GM18519 (cell line): Measurements from ENCODE around the gene RASIP1.
"Not testable (repeated sequence)": the region's sequence is repeated elsewhere in the genome, so short reads cannot be mapped to it uniquely, and the experiment has no call there.

Source experiments
- ATAC-seq: cut with Tn5 transposase; IDR thresholded peaks from one replicate; pipeline ENCODE4 v1.9.1; 2021; ENCODE audit warnings: mild to moderate bottlenecking, moderate library complexity; ENCODE audit not compliant: unreplicated experiment, low FRiP score

The RASIP1 gene

DNA sequence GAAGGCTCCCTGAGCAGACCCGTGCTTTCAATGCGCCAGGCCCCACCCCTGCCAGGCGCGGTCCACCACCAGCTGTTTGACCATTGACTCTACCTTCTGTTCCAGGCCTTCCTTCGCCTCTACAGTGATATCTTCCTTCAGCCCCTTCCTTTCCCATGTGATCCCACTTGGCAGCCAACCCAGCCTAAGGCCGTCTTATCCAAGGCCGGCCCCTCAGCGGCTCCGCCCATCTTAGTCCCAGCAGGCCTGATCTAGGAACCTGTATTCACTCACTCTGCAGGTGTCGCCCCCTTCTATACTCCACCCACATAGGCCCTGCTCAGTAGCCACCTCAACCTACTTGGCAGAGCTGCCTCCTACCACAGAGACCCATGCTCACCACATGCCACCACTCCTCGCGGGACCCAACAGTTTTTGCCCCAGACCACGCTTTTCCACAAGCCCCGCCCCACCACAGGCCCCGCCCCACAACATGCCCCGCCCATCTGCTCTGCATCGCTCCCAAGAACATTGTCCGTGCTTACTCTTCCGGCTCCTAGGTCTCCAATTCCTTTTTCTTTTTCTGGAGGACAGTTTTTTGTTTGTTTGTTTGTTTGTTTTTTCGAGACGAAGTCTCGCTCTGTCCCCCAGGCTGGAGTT, 2.9 kb downstream of the RASIP1 start:
- ATAC-seq = no peak

DNA sequence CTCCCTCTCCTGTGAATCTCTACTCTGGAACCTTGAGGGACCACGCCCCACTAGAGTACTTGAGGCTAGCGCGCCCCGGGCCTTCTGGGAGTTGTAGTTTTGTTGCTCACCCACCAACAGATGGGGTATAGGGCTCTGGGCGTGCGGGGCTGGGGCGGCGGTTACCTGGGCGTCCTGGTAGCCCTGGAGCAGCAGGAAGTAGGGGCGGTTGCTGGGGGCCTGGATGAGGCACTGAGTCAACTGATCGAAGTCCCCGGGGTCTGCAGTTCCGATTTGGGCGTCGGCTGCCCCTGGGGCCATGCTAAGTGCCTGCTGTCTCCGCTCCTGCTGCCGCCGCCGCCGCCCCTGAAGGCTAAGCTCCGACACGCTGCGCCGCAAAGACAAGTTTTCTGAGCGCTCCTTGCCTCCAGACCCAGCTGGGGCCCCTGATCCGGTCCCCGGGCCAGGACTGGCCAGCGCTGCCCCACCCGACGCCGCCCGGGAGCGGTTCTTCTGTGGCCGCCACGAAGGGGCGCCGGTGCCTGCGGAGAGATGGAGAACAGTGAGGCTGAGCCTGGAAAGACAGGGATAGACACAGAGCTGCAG, 5.3 kb downstream of the RASIP1 start:
- no peak for ATAC-seq

DNA sequence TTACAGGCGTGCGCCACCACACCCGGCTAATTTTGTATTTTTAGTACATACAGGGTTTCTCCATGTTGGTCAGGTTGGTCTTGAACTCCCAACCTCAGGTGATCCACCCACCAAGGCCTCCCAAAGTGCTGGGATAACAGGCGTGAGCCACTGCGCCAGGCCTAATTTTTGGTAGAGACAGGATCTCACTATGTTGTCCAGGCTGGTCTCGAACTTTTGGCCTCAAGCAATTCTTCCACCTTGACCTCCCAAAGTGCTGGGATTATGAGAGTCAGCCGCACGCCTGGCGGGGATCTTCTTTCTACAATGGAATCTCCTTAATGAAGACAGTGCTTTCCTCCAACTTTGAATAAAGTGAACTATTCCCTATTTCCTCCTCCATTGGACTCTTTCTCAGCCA, 5.8 kb downstream of the RASIP1 start:
- no peak for ATAC-seq

DNA sequence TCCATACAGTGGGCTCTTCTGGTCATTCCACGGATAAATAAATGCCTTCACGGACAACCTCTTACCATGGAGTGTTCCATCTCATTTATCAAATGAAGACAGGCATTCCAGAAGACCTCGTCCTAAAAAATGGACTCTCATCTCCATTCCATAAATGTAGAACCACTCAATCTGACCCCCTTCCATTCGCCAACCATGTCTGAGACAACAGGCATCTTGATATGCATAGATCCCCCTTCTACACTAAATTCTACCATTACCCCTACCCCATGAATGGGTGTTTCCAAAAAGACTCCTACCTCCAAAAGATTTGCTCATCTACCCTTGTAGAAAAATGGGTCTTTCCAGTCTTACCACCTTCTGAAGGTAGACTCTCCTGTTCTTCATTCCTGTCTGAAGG, 9.0 kb downstream of the RASIP1 start:
- no peak for ATAC-seq

DNA sequence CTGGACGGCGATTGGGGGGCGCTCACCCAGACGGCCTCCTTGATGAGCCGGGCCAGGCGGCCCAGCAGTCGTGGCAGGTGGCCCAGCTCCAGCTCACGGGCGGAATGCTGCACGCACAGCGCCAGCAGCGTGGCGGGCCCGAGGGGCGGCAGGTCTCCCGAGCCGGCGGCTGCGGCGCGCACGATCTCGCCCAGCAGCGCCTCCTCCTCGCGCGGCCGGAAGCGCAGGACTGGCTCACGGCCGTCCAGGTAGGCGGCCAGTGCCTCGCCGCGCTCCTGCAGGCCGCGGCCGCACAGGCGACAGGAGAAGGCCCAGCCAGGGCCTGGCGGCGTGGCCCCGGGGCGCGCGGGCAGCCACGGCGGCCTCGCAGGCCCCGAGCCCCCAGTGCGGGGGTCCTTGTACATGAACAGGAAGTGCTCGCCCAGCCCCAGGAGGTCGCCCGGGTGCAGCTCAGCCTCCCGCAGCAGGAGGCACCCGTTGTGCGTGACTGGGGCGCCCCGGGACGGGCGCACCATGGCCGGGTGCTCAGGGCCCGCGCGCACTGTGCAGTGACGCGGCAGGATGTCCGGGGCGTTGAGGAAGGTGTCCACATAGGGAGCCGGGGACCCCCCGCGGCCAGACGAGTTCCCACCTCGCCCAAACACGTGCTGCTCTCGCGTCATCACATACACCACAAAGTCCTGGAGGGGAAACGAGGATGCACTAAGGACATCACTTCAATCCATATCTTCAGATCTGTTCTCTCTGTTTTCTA, 11.3 kb downstream of the RASIP1 start:
- ATAC-seq = no peak

DNA sequence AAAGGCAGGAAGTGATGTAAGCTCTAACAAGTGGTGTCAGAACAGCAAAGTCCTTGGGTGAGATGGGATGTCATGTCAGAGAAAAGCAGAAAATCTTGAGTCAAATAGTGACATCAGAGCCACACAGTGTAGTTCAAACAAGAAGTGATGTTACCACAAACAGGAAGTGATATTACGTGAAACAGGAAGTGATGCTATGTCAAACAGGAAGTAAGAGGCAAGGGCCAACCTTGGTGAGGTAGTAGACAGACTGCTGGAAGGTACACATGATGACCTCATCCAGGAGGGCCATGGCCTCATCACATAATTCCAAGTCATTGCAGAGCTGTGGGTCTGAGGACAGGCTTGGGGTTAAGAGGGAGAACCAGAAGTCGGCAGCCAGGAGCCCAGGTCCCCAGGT, 13.9 kb downstream of the RASIP1 start:
- ATAC-seq = no peak

DNA sequence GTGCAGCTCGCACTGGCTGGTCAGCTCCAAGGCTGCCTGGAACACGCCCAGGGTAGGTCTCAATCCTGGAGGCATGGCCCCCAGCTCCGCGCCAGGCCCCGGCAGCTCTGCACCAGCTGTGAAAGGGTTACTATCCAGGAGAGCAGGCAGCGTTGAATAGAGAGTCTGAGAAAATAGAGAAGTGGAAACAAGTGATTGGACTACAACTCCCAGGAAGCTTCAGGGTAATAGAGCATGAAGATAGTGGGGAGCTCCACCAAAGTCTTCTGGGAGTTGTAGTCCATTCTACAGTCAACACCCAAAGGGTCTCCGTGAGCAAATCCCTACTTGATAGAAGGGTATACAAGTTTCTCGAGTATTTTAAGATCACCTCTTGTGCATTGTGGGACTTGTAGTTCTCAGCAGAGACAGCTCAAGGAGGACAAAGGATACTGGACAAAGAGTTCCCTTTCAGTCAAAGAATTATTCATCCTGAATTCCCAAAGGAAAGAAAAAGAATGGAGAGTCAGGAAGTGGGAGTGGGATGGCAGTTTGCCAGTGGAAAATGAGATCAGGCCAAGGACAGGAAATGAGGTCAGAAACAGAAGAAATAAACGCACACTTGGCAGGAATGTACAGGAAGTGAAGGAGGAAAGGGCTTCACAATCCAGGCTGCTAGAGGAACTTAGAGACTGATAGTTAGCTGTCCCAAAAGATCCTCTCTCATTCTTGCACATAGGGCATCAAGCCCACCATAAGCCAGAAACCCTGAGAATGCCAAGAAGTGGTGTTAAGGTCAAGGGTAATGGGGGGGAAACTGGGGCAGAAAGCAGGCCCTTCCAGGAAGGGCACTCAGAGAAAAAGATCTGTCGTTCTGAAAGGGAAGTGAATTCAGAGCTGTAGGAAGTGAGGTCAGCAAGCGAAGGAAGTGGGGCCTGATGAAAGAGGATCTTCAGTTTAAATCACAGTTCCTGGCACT, 15.3 kb downstream of the RASIP1 start:
- ATAC-seq = no peak

DNA sequence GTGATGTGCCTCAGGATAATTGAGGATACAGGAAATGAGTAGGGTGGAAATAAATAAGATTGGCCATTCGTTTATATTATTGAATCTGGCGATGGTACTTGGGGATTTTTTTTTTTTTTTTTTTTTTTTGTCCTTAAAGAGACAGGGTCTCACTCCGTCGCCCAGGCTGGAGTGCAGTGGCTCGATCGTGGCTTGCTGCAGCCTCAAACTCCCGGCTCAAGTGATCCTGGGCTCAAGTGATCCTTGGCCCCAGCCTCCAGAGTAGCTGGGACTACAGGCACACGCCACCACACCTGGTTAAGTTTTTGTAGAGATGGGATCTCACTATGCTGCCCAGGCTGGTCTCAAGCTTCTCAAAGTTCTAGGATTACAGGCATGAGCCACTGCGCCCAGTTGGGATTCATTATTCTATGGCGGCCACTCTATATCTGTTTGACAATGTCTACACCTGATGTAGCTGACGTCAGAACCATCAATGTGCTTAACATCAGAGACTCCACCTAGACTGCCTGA, 18.2 kb downstream of the RASIP1 start:
- ATAC-seq = no peak

DNA sequence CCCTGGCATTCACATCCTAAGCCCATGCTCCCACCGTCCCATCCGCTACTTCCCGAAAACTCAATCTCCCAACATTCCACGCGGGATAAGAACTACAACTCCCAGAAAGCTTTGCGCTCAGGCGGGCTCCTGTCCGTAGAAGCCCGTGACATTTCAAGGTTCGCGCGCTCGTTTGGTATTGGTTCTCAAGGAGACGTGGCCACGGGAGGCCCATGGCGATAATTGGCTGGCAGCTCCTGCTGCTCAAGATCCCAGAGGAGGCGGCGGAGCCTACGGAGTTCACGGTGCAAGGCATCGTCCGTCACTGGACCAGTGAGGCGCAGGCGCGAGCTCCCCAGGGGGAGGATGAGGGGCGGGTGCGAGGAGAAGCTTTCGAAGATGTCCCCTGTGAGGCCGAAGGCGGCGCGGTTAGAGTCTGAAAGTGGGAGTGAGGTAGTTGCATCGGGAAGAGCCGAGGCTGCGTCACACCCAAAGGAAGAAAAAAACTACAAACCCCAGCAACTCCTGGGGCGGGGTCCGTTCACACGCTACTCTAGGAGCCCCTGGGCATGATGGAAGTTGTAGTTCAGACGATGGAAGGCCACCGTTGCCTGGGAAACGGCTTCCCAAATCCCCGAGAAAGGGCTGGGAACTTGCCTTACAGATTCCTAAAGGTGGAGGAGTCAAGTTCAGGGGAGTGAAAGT, 19.7 kb downstream of the RASIP1 start:
- ATAC-seq = peak; percentile 75

DNA sequence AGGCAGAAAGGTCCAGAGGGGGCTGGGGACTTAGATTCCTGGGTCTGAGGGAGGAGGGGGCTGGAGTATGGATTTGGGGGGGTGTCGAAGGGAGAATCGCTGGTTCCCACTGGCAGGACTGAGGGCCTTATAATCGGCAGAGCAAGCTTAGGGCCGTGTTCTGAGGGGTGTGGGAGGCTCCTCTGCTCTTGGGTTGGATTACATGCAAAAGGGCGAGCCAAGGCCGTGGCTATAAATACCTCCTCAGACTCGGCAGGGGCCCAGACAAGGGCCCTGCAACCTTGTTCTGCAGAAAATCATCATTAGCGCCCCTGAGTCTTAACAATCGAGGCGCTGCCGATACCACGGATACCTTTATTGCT, 20.2 kb downstream of the RASIP1 start:
- no peak for ATAC-seq

DNA sequence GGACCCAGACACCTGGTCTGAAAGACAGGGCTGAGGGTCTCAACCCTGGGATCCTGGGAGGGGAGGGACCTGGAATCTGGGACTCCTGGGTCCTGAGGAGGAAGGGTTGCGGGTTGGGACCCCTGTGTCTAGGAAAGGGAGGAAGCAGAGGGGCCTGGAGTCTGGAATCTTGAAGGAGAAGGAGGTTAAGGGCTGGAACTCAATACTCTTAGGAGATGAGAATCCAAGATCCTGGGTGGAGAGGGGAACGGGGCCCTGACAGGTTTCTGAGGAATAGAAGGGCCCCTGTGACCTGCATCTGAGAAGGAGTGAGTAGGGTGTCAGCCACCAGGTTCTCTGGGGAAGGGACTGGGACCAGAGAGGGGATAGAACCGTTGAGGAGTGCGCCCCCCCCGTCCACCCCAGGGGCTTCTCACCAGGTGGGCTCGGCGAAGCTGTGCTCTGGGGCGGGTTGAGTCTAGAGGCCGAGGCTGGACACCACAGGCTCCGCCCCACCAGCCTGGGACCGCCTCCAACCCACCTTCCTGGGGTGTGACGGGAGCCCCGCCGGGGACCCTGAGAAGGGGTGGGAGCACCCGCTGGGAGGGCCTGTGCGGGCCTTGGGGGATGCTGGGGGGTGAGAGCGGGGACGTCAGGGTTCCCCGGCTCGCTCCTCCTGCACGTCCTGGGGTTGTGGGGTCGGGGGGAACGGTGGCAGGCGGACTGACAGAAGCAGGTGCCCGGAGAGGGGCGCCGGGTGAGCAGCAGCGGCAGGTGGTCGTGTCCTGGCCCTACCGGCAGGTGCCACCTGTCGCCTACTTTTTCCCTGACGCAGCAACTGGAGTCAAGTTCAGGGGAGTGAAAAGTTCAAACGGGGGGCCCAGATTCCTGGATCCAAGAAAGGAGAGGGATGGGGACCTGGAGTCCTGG, 20.9 kb downstream of the RASIP1 start, which contains the start of gene MAMSTR:
MAMSTR (minus strand) TSS at position 463 of the 909 bp plus-strand sequence. CDS start 694 bp downstream, outside the sequence.
- no peak for ATAC-seq

DNA sequence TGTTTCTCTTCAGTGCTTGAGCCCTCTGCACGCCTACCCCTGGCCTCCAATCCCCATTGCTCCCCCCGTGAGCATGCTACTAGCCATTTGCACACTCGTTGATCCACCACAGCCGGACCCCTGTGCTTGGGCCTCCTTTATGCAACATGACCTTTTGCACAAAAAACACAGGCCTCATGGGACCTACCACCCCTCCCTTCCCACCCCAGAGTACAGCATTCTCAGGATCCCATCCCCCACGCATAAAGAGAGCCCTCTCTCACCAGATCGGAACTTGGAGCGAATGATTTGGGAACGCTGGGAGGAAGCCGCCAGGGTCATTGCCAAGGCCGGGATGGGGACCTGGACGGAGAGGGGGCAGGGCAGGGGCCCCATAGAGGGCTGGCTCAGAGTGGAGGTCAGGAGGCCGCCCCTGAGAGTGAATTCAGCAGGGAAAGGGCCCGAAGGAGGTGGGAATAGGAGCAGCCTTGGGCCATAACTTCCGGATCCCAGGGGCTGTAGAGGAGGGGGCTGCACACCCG, 21.6 kb downstream of the RASIP1 start:
- no peak for ATAC-seq

DNA sequence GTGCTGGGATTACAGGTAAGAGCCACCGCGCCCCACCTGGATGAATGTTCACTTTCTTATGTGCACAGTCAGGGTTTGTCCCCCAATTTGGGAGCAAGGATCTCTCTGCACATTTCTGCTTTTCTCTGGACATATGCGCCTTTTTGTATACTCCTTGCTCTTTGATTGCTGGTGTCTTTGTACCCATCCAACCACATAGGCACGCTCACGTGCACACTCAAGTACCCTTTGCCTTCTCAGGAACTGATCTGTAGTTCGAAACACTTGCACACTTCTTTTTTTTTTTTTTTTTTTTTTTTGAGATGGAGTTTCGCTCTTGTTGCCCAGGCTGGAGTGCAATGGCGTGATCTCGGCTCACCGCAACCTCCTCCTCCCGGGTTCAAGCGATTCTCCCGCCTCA, 22.3 kb downstream of the RASIP1 start:
- ATAC-seq = not testable (repeated sequence)

DNA sequence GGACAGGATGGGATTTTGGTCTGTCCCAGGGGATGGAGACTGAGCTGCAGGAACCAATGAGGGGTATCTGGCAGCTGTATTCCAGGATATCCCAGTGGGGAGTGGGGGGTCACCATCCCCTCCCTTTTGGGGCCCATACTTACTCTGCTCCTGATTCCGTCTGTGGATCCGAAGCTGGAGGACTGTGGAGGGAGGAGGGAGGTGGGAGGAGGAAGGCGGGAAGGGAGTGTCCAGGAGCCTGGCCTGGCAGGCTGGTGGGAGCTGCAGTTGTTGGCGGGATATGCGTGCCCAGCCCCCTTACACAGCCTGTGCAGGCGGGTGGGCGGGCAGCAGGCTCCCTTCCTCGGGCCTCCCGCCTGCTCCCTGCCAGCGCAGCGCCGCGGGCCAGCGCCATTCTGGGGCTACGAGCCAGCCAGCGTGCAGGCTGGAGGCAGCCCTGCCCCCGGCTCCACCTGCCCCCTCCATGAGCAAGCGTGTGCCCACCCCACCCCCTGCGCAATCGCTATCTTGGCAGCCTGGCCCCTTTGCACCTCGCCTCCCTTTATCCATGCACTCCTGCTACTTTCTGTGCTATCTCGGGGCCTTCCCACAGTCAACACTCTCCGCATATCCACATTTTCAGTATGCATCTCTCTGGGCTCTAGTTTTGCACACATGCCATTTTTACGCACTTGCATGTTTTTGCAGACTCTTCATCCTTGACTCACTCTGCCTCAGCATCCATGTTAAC, 23.7 kb downstream of the RASIP1 start:
- no peak for ATAC-seq

DNA sequence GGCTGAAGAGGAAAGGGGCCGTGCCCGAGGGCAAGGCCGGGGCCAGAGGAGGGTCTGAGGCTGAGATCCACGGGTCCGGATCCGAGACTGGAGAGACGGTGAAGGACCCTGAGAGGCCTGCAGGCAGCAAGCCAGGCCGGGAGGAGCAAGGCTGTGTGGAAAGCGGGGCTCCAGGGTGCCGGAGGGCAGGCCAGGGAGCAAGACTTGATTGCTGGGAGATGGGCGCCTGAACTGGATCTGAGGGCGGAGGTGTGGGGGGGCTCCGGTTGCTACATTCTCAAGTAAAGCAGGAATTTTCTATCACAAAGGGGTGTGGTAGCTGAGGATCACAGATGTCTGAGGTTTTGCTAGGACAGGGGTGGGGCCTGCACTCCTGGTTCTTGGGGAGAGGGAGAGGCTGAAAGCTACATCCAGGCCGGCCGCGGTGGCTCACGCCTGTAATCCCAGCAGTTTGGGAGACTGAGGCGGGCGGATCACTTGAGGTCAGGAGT, 24.7 kb downstream of the RASIP1 start:
- ATAC-seq = no peak

DNA sequence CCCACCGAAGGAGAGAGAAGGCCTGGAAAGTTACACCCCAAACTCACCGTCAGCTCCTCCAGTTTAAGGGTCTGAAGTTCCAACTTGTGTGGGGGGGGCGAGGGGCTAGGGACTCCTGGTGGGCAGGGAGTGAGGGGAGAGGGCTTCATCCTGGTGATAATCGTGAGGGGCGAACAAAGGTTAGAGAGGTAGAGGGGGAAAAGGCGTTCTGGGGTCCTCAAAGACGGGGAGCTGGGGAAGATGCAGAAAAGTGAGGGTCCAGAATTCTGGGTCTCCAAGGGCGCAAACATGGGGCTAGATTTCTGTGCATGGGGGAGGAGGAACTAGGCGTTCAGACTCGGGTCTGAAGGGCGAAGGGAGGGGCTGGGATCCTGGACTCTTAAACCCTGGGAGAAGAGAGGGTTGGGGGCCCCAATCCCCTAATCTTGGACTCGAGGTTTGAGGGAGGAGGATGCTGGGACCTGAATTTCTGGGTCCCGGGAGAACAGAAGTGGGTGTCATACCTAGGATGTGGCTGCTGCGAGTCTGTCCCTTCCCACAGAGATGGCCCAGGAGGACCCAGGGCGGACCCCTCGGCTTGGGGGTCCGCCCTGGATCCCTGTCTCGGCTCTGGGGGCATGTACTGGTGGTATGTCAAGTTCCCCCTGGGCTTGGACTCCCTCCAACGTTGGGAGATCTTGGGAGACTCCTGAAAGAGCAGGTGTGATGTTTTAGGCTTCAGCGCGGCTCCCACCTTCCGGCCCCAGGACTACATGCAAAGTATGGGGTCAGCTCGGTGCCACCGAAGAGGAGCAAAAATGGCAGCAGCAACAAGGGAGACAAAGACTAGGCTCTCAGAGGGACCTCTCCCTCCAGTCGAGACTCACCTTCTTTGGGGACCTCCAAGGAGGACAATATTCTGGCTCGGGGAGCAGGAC, 25.4 kb downstream of the RASIP1 start:
- no peak for ATAC-seq
